HG03175 (cell line): ENCODE measurements around the gene ANKH.

ENCODE experiments used
- ATAC-seq: cut with Tn5 transposase; IDR thresholded peaks from one replicate; pipeline ENCODE4 v1.9.1; 2021; ENCODE audit warnings: mild to moderate bottlenecking, moderate library complexity; ENCODE audit not compliant: unreplicated experiment

The ANKH gene

GRCh38 chr5:14669975-14670374, 201.6 kb downstream of the ANKH start:
- ATAC-seq, result no peak

- no peak for ATAC-seq
Measured at GRCh38 chr5:14669415-14669814, 202.2 kb downstream of the ANKH start.

GRCh38 chr5:14668181-14668591, 203.4 kb downstream of the ANKH start:
- no peak for ATAC-seq

- no peak for ATAC-seq
Measured at GRCh38 chr5:14667770-14668169, 203.8 kb downstream of the ANKH start.

GRCh38 chr5:14667290-14667689, 204.3 kb downstream of the ANKH start:
- no peak for ATAC-seq

GRCh38 chr5:14666357-14666756, 205.2 kb downstream of the ANKH start:
- ATAC-seq, result no peak

GRCh38 chr5:14665949-14666348, 205.6 kb downstream of the ANKH start:
- peak; percentile 45 for ATAC-seq

- no peak for ATAC-seq
Measured at GRCh38 chr5:14665101-14665822, 206.3 kb downstream of the ANKH start.

GRCh38 chr5:14664270-14665100, 207.1 kb downstream of the ANKH start, which contains the start of gene OTULIN:
TSS of gene OTULIN (plus strand) at chr5:14664718. CDS start at chr5:14664826, 108 bp downstream.
- peak; percentile 69 for ATAC-seq

GRCh38 chr5:14663734-14664269, 207.8 kb downstream of the ANKH start:
- peak; percentile 11 for ATAC-seq

- no peak for ATAC-seq
Measured at GRCh38 chr5:14662721-14663260, 208.8 kb downstream of the ANKH start.

GRCh38 chr5:14660833-14661232, 210.7 kb downstream of the ANKH start:
- ATAC-seq, result no peak

- ATAC-seq, result no peak
Measured at GRCh38 chr5:14659821-14660607, 211.6 kb downstream of the ANKH start.

GRCh38 chr5:14656898-14657297, 214.7 kb downstream of the ANKH start:
- ATAC-seq, result no peak

GRCh38 chr5:14655146-14655741, 216.3 kb downstream of the ANKH start:
- ATAC-seq, result no peak
